Mucosa of gallbladder (tissue), 1 donor: ENCODE data around the gene PLEKHH1. TPM values are rescaled to one million over a fixed set of nuclear protein-coding genes. Genes with fewer than 3 reads are reported as not detected.
"Not testable (repeated sequence)": the region's sequence is repeated elsewhere in the genome, so short reads cannot be mapped to it uniquely, and the experiment has no call there.

Source experiments
- DNase-seq: peaks from one replicate; pipeline ENCODE4 v3.0.0-alpha.2; 2020; ENCODE audit warnings: low spot score
- total RNA-seq: library from RNA; stranded (reverse); gene quantifications from one replicate; pipeline ENCODE4 v1.2.1, GENCODE V29; 2021
- donor health status: DM: no; HTN: no; CAD: no.

The PLEKHH1 gene
- total RNA-seq, 1 donor from 2014 or later, result 35.6 TPM

DNA sequence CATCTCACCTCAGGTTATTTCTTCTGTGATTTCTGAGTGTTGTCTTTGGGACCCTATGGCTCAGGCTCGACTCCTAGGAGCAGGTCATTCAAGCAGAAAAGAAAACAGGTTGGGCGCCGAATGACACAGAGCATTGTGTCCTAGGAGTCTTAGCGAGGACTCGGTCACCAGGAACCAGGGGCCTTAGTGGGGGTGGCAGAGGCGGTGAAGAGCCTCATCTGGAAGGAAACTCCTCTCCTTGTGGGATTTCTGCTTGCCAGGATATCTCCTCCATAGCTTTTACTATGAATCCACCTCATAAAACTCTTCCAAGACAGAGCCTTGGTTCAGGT, 630 bp downstream of the PLEKHH1 start:
- DNase-seq, result no peak

DNA sequence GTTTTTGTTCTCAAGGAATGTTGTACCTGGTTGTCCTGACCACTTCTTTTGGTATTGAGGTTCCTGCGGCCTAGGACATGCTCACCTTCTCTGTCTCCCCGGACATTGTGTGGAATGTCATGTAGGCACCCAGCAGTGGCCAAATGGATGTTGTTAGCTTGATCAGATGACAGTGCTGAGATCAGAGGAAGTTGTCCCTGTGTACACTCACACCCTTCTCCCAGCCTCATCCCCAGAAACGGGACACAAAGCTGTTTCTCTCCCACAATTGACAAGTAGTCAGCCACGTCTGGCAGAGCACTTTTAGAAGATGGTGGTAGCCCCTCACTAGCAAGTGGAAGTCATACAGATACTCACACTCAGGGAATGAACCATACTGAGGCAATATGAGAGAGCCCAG, 3.0 kb downstream of the PLEKHH1 start:
- DNase-seq, result no peak

DNA sequence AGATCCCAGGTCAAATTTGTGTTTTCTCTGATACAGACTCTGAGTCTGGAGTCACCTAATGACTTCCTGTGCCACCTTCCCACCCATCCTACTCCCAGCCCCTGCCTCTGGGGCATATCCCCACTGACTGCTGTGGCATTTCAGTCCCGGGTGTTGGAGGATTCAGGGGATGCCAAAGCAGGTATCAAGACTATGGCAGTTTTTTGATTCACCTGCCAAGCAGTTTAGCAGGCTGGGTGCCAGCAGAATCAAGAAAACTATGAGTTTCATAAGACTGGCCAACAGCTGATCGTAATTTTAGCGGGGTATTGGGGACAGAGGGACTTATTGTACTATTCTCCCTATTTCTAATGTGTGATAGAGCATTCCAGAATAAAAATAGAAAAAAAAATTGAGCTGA, 4.6 kb downstream of the PLEKHH1 start:
- no peak for DNase-seq

DNA sequence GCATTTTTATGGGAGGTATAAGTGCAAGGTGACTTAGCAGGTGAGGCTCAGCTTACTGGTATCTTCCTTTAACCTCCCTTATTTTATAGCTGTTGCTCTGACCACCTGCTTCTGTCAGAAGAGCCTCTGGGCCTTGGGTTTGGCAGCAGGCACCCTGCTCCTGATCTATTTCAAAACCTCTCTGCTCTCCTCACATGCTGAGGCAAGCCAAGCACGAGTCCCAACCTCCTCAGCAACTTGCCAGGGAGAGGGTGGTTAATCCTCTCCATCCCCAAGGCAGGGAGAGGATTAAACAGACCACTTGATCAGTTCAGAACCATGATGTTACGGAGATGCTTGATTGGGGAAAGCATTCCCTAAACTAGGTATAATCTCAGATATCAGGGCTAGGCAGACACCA, 5.4 kb downstream of the PLEKHH1 start:
- no peak for DNase-seq

DNA sequence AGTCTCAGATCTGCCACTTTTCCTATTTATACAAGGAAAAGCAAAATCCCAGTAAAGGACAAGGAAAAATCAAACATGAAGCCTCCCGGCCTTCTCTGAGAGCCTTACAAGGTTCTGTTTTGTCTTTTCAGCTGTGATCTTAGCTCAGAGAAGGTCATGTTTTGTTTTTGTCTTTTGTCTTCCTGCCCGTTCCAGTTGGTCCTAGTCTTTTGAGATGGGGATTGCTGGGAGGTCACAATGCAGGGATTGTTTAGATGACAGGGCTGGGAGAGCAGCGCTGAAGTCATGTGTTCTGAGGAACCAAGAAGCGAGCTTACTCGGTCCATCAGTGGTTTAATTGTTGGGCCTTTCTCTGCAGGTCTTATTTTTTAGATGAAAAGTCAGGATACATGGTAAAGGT, 6.0 kb downstream of the PLEKHH1 start:
- DNase-seq, result no peak

DNA sequence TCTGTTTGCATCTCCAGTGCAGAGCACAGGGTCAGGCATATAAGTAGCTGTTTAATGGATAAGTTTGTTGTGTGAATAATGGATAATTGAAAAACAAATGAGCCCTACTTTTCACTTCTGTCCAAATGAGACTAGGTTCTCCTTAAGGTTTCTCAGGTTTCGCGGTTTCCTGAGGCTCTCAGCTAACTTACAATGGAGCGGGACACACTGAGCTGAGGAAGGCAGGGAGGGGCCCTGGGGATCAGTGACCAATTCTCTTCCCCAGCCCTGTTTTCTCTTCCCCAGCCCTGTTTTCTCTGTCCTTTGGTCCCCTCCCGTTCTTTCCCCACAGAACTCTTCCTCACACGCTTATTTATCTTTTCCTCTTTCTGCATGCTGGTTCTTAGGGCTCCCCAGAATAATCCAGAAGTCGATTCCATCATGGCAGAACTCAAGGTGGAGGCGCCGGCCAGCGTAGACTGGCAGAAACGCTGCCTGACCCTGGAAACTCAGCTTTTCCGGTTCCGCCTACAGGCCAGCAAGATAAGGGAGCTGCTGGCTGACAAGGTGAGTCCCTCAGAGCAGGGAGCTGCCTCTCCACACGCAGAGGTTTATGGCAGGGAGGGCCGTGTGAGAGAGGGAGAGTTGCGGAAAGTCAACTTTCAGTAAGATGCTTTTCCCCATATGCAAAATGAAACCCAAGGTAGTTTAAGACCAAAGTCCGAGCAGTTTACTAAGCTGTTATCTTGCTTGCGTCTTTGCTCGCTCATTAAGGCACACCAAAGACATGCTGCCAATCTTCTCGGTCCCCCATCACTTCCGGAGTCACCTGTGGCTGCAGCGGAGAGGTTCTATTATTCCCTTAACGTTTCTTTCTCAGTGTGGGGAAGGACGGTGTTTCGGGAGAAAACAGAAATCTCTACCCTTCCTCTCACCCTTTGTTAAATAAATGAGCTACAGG, 8.6 kb downstream of the PLEKHH1 start:
- DNase-seq, result peak; percentile 36

DNA sequence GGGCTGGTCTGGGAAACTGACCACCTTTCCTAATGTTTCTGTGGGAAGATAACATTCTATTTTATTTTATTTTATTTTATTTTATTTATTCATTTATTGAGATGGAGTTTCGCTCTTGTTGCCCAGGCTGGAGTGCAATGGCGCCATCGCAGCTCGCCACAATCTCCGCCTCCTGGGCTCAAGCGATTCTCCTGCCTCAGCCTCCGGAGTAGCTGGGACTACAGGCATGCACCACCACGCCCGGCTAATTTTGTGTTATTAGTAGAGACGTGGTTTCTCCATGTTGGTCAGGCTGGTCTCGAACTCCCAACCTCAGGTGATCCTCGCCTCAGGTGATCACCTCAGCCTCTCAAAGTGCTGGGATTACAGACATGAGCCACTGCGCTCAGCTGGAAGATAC, 9.5 kb downstream of the PLEKHH1 start:
- DNase-seq, result not testable (repeated sequence)

DNA sequence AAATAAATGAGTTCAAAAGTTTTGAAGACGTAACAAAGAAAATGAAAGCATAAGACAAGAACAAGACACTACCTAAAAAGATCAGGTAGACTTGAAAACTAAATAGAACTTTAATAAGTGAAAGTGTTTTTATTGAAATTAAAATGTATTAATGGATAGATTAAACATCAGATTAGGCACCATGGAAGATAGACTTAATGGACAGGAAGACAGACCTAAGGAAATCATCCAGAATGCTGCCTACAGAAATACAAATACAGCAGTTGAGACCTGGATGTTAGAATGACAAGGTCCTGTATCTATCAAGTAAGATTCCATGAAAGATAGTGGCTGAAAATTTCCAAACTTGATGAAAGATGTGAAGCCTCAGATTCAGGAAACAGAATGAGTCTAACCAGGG, 11.5 kb downstream of the PLEKHH1 start:
- no peak for DNase-seq

DNA sequence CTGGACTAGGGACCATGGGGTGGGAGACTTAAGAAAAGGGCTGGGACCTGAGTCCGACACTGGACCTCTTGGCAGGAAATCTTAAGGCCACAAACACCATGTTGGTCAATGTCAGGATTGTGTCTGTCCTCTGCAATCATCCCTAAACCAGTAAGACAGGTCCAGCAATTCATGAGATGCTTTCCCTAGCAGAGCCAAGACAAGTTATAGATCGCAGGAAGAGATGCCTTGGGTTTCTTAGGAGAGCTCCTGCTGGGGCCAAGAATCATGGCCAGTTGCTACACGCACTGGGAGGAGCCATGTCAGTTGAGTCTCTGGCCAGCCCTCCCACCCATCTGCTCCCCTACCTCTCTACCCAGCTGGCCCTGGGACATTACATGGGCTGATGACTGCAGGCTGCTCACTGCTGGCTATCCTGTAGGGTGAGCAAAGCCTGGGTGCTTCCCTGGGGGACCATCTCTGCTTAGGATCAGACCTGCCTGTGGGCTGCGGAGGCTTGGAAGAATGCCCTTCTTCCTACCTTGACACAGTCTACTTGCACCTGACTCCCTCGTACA, 14.2 kb downstream of the PLEKHH1 start:
- DNase-seq, result no peak

DNA sequence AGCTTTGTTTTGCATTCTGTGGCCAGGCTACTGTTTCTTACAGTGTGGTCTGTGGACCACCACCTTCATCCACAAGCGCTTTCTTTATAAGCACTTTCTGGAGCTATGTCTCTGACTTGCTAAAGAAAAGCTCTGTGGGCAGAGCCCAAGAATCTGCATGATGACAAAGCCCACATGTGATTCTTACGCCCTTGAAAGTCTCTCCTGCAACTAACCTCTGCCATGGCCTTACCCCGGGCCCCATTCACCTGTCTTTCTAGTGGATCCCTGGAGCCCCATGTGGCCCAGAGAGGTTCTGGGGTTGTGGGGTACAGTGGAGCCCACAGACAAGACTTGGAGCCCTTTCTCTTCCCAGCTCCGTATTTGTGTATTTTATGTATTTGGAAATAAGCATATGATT, 16.6 kb downstream of the PLEKHH1 start:
- DNase-seq, result no peak

DNA sequence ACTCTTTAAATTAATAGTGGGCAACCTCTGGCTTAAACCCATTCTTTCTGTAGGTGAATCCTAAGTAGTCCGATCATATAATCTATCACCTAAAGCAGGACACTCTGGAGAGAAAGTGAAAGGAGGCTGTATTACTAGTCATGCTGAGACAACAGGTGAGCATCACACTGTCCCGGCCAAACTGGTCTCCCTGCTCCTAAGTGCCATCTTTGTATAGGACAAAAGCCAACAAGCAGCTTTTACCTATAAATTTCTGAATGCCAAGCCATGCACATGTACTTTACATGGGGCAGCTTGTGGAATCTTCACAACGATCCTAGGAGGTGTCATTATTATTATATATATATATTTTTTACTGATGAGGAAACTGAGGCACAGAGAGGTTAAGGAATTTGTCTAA, 18.0 kb downstream of the PLEKHH1 start:
- DNase-seq, result no peak

DNA sequence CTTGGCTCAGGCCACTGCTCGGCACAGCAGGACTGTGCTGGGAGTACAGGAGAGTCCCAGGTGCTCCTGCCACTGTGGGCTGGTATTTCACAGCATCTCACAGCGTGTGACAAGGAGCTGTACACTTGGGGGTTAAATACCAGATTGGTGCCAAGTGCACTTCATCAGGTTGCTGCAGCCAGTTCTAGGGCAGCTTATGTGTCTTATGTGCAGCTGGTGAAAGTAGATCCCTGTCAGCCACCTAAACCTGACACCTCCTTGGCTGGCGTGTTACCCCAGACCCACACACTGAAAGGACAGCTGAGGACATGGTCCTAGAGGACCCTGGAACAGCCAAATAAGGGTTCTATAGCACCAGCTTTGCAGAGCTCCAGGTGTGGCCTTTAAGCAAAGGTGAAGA, 18.9 kb downstream of the PLEKHH1 start:
- no peak for DNase-seq

DNA sequence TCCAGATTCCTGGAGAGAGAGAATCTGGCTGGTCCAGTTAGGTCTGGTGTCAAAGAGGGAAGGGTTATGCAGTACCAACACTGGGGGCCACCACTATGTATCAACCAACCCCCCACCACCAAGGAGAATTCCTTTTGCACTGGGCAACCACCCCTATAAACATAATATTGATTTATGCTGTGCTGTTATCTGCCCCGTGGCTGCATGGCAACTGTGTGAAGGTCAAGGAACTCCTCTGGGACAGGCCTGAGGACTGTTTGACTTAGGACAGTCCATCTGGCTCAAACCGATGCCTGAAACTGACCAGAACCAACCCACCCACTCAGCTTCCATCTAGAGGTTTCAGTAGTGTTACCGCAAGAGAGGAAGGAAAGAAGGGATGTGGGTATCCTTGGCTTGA, 20.5 kb downstream of the PLEKHH1 start:
- no peak for DNase-seq

DNA sequence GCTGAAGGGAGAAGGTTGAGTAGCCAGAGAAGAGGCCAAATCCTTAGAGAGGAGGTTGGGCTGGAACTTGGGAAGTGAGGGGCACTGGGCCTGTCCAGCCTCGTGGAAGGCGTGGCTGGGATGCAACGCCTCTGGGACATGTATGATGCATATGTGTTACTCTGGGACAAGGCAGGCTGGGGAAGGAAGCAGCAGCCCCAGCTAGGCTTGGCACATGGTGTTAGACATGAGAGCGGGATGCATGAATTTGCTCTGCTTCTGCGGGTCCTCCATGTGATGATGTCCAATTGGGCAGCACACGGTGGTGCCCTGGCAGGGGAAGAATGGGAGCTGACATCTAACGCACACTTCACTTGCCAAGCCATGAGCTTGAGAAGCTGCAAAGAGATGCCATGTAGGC, 21.3 kb downstream of the PLEKHH1 start:
- no peak for DNase-seq

DNA sequence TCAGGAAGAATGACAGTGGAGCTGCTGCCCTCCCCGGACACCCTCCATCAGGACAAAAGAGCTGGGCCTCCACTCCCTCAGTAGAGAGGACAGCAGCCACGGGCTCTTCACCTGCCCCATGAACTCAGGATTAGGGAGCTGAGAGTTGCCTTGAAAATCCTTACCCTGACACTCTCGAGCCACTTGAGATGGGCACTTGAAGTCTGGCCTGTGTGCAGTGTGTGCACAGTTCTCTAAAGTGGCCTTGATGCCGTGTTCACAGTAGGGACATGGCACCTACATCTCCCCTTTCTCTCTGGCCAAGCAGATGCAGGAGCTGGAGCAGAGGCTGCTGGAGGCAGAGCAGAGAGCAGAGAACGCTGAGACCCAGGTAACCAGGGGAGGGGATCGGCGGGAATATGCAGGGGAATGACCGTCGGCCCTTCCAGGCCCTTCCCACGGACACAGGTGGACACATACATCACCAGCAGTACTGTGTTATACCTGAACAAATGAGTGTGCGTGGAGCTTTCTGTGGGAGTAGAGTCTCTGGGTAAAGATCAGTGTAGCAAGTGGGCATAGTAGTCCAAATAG, 22.5 kb downstream of the PLEKHH1 start:
- no peak for DNase-seq

DNA sequence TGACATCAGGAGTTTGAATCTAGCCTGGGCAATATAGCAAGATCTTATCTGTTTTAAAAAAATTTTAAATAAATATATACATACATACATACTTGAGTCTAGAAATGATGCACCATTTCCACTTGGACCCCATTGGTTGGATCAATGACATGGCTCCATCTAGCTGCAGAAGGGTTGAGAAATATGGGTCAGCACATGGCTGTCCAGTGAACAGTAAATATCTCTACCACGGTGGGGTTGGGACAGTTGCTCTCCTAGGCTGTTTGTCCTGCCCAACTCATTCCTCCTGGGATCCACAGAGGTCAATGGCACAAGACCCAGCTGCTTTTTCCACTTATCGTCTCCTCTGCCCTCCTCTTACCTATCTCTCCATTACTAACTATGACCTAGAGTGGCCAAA, 23.6 kb downstream of the PLEKHH1 start:
- DNase-seq, result no peak

DNA sequence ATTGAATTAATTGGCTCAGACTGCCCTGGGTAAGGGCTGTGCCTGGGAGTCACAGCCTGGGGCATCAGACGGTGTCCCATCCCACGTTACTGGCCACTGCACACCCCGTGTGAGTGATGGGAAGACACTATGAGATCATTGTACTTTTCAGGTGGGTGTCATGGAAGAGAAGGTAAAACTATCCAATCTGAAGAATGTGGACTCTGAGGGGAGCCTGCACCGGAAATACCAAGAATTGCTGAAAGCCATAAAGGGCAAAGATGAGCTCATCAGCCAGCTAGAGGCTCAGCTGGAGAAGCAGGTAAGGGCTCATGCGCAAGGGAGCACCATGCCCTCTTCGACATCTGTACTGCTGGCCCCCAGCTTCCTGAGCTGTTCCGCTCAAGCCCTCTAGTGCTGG, 24.0 kb downstream of the PLEKHH1 start:
- no peak for DNase-seq

DNA sequence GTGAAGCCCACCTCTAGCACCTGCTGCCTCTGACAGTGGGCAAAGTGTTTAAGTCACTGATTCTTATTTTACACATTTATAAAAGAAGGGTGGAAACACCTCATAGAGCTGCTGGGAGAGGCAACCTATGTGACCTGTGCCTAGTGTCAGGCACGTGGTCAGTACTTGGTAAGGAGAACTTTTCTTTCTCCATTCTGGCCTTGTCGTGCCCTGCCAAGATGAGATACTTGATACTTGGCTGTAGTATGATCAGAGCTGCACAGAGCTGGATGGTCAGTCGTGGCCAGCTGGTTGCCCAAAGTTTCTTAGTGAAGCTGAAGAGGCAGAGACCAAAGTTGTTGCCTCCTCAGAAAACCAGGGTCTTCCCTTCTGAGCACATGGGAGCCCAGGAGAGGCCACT, 24.6 kb downstream of the PLEKHH1 start:
- no peak for DNase-seq

DNA sequence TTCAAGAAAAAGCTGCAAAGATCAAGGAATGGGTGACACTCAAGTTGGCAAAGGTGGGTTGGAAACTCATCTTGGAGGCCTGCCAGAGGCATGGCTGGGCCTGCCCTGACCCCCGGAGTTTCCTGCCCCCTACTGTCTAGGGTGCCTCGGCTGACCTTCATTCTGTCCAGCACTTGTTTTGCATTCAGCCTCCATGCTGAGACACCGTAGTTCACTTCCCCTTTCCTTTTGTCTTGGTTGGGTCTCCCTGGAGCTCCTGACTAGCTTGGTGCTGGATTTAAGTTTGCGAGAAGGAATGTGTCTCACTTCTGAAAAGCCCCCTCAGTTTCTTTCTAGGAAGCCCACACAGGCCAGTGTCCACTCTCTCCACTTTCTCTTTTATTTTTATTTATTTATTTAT, 26.5 kb downstream of the PLEKHH1 start:
- DNase-seq, result no peak

DNA sequence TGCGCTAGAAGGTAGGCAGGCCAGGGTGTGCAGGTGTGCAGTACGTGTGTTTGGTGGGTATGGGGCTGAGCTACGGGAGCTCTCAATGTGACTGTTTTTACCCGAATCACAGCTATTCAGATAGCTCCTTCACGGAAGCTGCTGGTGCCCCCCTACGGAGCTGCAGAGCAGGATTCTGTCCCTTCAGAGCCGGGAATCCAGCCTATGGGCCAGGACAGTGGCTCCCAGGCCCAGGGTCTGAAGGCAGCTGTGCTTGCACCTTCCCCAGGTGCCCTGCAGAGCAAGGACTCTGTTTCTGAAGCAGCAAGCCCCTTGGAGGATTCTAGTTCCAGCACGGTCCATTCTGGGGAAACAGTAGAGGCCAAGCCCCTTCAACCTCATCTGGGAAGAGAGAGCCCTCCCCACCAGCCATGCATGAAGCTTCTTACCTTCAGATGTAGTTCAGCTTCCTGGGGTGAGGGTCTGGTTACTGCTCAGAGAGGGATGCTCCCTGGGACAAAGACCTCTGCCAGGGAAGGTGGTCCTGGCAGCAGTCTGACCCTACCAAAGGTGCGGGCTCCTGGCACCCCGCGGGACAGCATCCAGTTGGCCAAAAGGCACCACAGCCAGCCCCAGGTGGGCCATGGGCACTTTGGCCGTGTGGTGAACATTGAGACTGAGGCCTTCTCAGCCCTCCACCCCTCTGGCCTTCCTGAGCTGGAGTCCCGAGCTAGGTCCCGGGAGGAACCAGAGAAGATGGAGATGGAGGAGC, 29.1 kb downstream of the PLEKHH1 start:
- DNase-seq, result no peak

DNA sequence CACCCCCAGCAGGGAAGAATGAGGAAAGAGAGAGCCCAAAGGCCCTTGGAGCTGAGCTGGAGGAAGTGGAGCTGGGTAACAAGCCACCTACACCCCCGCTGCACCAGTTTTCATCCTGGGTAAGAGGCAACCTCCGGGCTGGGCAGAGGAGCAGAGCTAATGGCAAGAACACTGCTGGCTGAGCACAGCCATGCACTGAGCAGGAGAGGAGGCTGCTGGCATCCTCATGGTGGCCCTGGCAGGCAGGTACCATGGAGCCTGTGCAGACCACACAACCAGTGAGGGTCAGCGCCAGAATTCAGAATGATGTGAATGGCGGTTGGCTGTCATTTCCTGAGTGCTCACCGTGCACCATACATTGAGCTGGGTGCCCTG, 29.7 kb downstream of the PLEKHH1 start:
- DNase-seq, result no peak

DNA sequence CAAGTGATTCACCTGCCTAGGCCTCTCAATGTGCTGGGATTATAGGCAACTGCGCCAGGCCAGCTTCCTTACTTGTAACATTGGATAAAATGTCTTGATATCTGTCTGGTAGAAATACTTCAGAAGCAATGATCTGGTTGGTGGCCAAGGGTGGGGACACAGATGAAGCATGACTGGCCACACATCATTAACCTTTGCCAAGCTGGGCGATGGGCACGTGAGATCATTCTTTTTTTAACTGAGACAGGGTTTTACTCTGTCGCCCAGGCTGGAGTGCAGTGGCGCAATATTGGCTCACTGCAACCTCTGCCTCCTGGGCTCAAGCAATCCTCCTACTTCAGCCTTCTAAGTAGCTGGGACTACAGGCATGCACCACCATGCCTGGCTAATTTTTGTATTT, 31.1 kb downstream of the PLEKHH1 start:
- no peak for DNase-seq

DNA sequence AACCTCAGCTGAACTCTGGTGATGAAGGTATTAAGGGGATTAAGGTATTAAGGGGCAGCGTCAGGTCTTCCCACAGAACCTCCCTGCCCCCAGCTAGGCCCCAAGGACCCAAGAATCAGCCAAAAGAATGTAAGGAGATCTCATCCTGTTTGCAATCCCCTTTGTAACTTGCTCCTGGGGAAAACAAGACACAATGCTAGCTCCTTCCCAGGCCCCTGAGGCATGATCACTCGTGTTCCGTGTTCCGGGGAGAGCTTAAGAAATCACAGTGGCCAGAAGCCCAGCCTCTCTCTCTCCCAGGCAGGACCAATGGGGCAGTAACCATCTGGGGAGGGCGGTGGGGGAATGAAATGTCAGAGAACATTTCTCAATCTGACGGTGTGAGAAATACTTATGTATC, 33.8 kb downstream of the PLEKHH1 start:
- DNase-seq, result no peak
